Activated T-helper 1 cell treated with anti-CD3 and anti-CD28 coated beads, Interleukin-2, amount 50 U/mL, for 16 hours (primary cell): ENCODE measurements around the gene MAN2A2.
"Not testable (repeated sequence)": the region's sequence is repeated elsewhere in the genome, so short reads cannot be mapped to it uniquely, and the experiment has no call there.

Source experiments
- DNase-seq, 2 donors: peaks; one replicate each; pipeline ENCODE4 v3.0.0-alpha.2; 2020; ENCODE audit warnings: low read depth in 1 of 2, low spot score in 1 of 2

MAN2A2 gene

DNA sequence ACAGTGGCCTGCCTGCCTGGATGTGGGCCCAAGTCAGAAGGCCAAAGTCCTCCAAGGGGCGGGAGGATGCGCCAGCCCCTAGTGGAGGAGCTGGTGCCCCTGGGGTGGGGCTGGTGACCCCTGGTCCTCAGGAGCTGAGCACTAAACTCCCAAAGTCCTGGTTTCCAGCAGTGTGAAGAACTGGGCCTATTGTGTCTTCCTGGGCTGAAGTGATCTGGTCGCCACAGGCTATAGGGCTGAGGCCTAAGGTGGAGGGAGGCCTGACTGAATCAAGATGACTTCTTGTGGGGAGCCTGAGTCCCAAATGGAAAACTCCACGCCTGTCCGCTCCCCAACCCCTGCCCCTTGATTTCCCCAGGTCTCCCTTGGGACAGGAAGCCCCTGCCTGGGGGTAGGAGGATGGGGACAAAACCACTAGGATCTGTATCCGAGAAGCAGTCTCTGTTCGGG lies 19.6 kb upstream of the MAN2A2 start:
- no peak for DNase-seq

DNA sequence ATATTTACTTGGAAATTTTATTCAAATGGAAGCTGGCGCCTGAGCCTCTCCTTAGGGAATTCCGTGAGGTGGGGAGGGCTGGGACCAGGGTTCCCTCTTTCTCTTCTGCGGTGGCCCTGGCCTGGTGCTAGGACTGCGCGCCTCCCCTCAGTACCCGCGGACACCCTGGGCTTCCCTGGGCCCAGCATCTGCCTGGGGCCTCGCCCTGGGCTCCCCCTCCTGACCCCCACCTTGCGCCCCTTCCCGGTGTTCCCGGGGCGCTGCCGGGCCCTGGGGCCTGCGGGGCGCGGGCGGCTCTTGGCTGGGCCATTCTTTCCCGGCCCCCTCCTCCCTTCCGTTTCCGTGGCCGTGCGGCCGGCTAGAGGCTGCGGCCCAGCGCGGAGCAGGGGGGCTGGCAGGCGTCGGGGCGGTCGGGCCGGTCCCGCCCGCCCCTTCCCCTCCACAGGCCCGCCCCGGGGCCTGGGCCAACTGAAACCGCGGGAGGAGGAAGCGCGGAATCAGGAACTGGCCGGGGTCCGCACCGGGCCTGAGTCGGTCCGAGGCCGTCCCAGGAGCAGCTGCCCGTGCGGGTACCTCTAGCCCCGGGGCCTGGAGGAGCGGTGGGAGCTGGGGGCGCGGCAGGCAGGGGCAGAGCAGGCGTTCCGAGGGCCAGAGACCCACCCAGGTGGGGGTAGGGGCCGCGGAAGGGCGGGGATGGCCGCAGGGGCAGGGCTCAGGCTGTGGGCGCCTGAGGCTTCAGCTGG lies 19.0 kb upstream of the MAN2A2 start, which contains the start of gene FES:
FES (plus strand) TSS at position 529 of the 743 bp plus-strand sequence. CDS start 542 bp downstream, outside the sequence.
- no peak for DNase-seq

DNA sequence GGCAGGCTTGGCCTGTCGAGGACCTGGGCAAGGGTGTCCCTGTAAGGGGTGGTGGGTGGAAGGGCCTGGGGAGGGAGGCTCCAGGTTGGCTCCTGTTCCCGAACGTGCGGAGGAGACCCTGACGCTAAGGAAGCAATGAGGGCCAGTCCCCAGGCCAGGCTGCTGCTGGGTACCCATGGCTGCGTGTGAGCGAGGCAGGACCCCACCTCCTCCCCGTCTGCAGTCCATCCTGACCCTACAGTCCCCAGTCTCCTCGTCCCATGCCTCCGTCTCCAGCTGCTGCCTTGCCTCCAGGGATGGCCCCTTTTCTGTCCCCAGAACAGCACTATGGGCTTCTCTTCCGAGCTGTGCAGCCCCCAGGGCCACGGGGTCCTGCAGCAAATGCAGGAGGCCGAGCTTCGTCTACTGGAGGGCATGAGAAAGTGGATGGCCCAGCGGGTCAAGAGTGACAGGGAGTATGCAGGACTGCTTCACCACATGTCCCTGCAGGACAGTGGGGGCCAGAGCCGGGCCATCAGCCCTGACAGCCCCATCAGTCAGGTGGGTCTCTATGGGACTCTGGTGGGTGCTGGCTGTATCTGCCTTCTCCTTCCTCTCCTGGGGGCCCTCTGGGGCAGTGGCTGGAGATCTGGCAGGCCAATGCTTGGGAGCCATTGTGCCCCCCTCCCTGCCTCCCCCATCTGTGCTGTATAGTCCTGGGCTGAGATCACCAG lies 18.2 kb upstream of the MAN2A2 start:
- no peak for DNase-seq

DNA sequence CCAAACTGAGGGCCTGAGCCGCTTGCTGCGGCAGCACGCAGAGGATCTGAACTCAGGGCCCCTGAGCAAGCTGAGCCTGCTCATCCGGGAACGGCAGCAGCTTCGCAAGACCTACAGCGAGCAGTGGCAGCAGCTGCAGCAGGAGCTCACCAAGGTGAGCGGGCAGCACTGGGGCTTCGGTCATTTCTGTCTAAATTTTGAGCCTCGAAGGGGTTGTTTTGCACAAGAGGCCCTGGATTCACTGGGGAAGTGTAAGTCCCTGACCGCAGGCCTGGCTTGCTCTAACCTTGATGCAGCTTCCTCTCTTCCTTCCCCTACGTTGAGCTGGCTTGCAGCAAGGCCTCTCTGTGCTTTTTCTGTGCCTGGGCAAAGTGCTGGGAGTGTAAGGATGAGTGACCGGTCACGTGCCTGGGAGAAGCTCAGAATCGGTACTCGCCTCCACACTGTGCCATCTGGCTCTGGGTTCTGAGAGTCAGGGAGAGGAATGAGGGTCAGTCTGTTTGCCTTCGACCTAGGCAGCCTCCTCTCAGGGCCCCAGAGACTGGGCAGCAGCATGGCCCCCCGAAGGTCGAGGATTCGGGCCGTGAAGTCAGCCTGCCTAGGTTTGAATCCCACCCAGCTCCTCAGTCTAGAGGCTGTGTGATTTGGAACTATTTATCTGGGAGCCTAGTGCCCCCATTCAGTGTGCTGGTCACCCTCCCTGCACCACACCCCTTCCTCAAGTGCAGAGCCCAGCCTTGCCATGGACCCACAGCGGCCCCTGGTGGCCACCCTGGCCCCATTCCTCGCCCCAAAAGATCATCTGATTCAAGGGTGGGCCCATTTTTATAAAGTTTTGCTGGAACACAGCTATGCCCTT lies 17.4 kb upstream of the MAN2A2 start:
- DNase-seq: peak; percentile 58 to 64

DNA sequence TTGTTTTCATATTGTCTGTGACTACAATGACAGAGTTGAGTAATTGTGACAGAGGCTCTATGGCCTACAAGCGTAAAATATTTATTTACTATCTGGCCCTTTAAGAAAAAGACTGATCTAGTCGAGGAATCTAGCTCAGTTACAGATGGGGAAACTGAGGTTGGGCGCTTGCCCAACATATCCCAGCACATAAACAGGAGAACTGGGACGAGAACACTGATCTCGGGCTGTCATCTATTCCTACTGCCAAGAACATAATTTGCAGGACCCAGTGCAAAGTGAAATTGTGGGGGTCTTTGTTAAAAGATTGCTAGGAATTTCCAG lies 16.8 kb upstream of the MAN2A2 start:
- no peak for DNase-seq

DNA sequence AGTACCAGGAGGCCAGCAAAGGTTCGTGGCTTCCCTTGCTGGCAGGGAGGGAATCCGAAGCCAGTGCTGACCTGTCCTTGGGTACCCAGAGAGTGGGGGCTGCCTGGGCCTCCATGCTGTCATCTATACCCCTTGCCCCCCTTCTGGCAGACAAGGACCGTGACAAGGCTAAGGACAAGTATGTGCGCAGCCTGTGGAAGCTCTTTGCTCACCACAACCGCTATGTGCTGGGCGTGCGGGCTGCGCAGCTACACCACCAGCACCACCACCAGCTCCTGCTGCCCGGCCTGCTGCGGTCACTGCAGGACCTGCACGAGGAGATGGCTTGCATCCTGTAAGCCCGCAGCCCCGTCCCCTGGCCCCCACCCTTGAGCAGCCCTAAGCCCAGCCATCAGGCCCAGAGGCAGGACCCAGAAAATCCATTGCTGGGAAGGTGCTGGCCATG lies 16.0 kb upstream of the MAN2A2 start:
- DNase-seq: no peak

DNA sequence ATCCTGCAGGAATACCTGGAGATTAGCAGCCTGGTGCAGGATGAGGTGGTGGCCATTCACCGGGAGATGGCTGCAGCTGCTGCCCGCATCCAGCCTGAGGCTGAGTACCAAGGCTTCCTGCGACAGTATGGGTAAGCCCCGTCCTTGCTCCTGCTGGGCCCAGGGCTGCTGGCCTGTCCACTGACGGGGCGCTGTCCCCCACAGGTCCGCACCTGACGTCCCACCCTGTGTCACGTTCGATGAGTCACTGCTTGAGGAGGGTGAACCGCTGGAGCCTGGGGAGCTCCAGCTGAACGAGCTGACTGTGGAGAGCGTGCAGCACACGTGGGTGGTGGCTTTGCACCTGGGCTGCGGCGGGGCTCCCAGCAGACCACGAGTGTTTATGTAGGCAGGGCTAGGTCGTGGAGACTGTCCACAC lies 13.8 kb upstream of the MAN2A2 start:
- no peak for DNase-seq

DNA sequence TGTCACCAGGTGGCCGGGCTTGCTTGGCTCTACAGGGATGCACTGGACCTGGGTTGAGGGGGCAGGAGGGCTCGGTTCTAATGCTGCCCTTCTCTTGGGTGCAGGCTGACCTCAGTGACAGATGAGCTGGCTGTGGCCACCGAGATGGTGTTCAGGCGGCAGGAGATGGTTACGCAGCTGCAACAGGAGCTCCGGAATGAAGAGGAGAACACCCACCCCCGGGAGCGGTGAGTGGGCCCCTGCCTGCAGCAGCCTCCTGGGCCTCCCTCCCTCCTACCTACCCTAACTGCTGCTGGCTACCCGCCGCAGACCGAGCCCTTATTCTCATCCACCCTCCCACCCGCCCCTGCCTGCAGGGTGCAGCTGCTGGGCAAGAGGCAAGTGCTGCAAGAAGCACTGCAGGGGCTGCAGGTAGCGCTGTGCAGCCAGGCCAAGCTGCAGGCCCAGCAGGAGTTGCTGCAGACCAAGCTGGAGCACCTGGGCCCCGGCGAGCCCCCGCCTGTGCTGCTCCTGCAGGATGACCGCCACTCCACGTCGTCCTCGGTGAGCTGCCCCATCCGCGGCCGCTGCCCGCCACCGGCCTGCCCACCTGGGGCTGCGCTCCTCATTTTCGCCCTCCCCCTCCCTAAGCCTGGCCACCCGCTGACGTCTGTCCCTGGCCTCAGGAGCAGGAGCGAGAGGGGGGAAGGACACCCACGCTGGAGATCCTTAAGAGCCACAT lies 13.2 kb upstream of the MAN2A2 start:
- no peak for DNase-seq

DNA sequence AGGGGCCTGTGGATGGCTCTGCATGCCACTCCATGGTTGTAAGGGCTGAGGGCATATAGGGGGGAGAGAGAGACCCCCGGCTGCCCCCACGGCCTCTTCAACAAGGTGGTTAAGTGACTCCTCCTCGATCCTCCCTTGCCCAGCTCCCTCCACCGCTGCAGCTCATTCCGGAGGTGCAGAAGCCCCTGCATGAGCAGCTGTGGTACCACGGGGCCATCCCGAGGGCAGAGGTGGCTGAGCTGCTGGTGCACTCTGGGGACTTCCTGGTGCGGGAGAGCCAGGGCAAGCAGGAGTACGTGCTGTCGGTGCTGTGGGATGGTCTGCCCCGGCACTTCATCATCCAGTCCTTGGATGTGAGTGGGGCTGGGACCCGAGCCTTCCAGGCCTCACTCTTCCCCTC lies 12.3 kb upstream of the MAN2A2 start:
- DNase-seq: no peak

DNA sequence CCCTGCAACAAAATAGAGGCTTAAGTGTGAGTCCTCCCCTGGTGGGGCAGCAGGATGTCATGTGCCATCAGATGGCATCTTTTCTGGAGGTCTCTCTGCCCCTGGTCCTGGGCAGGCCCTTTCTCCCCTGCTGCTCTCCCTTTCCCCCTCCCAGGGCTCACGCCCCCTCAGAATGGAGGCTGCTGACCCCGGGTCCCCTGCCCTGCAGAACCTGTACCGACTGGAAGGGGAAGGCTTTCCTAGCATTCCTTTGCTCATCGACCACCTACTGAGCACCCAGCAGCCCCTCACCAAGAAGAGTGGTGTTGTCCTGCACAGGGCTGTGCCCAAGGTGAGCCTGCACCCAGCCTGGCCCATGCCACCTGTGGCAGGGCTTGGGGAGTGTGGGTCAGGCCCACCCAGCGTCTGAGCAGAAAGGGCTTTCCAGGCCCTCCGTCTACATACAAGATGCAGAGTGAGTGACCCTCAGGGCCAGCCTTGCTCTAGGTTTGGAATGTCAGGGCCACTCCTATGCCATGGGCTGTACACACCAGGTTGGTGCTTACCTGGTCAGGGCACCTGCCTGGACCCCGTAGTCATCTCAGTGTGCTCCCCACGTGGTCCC lies 11.7 kb upstream of the MAN2A2 start:
- DNase-seq: no peak

DNA sequence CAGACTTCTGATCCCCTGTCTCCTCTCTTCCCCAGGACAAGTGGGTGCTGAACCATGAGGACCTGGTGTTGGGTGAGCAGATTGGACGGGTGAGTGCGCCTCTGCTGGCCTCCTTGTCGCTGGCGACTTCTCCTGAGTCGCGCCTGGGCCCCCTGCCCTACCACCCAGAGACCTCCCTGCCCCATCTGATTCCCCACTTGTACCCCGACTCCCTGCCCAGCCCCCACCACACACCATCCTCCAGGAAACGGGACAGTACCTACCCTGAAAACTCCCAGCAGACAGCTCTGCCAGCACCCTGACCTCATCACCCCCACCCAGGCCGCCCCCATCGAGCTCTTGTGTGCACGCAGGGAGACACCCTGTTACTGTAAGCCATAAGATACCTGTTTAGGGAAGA lies 11.1 kb upstream of the MAN2A2 start:
- DNase-seq: no peak

DNA sequence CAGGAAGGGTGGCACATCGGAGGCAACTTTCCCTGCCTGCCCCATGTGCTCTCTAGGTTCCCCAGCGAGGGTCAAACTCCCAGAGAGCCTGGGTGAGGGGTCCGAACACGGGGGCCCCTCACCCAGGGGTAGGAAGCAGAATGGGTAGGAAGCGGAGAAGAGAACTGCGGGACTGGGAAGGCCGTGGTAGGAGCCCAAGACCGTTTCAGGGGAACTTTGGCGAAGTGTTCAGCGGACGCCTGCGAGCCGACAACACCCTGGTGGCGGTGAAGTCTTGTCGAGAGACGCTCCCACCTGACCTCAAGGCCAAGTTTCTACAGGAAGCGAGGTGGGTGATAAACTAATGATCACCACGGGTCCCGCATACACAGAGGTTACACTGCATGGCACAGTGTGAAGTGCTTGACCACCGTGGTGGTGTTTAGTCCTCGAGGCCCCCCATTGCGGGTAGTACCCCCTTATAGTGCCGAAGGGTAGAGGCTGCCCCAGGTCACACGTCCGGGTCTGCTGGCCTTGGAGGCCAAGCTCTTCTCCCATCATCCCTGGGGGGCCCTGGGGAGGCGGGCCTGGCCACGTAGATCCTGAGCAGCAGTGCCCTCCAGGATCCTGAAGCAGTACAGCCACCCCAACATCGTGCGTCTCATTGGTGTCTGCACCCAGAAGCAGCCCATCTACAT lies 10.5 kb upstream of the MAN2A2 start:
- DNase-seq: no peak

DNA sequence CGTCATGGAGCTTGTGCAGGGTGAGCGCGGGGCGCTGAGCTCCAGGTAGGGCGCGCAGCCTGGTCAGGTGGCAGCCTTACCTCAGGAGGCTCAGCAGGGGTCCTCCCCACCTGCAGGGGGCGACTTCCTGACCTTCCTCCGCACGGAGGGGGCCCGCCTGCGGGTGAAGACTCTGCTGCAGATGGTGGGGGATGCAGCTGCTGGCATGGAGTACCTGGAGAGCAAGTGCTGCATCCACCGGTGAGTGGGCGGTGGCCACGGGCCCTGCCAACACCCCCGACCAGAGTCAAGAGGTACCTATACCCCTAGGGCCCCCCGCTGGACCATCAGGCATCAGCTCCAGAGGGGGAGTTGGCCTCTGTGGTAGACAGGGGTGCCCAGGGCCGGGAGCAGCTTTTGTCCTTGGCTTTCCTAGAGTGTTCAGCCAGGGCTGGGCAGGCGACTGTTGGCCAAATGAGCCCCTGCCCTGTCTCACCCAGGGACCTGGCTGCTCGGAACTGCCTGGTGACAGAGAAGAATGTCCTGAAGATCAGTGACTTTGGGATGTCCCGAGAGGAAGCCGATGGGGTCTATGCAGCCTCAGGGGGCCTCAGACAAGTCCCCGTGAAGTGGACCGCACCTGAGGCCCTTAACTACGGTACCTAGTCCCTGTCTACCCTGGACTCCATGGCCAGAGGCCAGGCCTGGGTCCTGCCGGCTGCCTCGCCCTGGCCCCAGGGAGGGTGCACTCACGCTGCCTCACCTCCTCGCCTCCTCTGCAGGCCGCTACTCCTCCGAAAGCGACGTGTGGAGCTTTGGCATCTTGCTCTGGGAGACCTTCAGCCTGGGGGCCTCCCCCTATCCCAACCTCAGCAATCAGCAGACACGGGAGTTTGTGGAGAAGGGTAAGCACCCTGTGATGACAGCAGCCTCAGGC lies 9.7 kb upstream of the MAN2A2 start:
- no peak for DNase-seq

DNA sequence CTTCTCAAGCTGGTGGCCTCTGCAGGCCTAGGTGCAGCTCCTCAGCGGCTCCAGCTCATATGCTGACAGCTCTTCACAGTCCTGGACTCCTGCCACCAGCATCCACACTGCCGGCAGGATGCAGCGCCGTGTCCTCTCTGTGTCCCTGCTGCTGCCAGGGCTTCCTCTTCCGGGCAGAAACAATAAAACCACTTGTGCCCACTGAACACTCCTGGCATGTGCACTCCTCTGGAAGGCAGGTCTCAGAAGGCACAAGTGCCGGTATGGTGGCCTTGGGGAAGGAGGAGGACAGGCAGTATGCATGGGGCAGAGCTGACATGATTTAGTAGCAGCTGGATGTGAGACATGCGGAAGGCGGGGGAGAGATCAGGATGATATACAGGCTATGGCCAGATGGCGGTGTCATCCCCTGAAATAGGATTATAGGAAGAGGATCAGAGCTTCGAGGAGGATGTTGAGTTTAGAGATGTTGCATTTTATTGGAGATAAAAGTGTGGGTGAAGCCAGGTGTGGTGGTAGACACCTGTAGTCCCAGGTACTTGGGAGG lies 7.5 kb upstream of the MAN2A2 start:
- no peak for DNase-seq

DNA sequence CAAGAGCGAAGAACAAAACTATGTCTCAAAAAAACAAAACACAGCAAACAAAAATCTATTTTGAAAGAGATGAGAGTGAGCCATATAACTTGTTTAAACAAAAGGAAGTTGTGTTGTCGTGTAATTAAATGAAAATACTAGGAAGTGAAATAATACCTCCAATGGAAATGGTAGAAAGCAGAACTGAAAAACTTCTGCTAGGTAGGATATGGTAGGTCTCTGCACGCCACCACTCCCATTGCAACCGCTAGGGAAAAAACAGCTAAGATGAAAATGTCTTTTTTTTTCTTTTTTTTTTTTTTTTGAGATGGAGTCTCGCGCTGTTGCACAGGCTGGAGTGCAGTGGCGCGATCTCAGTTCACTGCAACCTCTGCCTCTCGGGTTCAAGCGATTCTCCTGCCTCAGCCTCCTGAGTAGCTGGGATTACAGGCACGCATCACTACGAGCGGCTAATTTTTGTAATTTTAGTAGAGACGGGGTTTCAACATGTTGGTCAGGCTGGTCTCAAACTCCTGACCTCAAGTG lies 5.9 kb upstream of the MAN2A2 start:
- not testable (repeated sequence) for DNase-seq

DNA sequence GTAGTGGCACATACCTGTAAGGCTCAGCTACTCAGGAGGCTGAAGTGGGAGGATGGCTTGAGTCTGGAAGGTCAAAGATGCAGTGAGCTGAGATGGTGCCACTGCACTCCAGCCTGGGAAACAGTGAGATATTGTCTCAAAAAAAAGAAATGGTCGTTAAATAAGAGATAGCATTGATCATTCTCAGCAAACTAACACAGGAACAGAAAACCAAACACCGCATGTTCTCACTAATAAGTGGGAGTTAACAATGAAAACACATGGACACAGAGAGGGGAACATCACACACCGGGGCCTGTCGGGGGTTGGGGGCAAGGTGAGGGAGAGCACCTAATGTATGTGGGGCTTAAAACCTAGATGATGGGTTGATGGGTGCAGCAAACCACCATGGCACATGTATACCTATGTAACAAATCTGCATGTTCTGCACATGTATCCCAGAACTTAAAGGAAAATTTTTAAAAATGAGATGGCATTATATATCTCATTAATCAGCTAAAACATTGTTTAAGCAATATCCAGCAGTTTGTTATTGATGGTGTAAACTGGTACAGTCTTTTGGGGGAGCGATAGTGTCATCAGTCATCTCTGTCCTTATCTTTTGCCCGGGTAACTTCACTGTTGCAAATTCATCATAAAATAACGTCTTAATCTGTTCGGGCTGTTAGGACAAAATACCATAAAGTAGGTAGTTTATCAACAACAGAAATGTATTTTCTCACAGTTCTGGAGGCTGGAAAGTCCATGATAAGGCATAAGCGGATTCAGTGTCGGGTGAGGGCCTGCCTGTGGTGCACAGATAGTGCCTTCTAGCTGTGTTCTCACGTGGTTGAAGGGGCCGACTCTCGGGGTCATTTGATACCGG lies 1.7 kb upstream of the MAN2A2 start:
- no peak for DNase-seq

DNA sequence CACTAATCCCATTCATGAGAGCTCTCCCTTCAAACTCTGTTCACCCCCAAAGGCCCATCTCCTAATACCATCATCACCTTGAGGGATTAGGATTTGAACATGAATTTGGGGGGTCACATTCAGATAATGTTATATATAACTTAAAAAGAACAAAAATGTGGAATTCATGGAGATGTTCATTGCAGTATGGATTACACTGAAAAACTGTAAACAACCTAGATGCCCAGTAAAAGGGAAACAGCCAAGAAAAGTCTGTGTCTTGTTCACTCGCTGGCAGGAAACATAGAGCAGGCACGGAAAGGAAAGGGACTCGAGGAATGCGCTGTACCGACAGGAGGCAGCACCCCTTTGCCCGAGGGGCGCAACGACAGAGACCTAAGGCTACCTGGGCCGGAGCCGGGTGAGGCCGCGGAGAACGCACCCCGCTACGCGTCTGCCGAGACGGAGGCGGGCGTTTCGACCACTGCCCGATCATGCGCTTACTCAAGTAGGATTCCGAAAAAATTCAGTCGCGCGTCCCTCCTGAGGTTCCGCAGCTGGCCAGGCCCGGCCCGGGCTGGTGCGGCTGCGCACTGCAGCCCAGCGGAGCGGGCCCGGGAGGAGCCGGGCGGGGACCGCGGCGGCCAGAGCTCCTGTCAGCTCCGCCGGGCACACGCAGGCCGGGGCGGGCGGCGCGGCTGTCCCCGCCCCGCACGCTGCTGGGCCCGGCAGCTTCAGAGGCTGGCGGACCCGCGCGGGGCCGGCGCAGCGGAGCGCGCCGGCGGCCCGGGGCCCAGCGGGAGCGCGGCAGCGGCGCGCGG lies 862 bp upstream of the MAN2A2 start:
- DNase-seq: peak; percentile 34 to 50
